C1 segment of cervical spinal cord (tissue), 14 donors: ENCODE measurements around the gene OSBPL5.

ENCODE experiments used
- DNase-seq, 14 donors: peaks; one replicate each; lab custom pipeline; 2025; lab: John Stamatoyannopoulos, UW

Gene OSBPL5

DNA sequence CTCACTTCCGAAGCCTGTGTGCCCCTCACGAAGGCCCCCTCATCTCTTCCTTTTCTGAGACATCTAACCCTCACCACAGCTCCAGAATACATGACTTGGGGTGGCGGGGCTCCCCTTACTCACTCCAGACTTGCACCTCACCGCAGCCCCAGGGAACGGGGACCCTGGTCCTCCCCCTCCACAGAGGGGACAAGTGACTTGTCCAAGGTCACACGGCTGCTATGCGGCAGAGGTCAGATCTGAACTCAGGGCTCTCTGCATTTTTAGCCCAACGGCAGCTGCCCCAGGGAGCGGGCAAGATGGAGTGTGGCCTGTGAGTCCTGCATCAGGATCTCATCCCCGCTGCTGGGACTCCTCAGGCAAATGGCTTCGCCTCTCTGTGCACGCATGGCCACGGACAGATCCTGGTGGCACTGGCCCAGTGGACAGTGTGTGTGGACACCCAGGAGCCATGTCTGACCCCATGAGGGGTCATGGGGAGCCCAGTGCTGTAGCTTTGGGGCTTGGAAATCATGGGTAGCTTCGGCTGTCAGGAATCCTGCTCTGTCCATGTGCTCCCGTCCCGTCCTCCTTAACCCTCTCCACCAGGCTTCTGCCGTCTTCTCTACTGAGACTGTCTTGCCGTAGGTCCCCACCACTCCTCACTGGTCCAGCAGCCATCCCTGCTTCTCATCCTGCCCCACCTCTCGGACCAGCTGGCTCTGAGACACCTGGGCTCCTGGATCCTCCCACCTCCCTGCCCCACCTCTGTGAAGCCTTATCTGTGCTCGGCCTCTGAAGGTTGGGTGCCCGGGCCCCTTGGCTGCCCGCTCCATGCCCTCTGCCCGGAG lies 59.9 kb downstream of the OSBPL5 start:
- no peak for DNase-seq

DNA sequence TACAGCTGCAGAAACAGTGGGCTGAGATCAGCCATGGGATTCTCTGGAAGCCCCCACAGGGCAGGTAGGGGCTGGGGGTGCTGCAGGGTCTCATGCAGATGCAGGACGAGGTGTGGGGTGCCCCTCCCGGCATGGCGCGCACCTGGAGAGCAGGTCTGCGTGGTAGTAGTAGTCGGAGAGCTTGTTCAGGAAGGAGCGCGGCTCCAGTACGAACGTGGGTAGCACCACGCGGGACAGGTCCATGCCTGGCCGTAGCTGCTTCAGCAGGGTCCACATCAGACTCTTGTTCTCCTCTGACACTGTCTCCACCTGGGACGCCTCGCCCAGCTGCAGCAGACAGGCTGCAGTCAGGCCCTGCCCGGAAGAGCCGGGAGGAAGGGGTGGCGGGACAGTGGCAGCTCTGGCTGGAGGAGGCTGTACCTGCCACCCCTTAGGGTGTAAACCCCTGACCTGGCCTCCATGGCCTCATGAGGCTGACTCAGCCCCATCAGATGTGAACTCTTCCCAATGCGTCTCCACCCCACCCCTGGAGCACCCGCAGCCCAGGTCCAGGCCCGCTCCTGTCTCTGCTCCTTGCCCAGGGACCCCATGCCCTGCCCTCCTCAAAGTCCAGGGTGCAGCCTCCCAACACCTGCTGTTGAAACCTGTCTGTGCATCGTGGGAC lies 60.9 kb downstream of the OSBPL5 start:
- DNase-seq = no peak

DNA sequence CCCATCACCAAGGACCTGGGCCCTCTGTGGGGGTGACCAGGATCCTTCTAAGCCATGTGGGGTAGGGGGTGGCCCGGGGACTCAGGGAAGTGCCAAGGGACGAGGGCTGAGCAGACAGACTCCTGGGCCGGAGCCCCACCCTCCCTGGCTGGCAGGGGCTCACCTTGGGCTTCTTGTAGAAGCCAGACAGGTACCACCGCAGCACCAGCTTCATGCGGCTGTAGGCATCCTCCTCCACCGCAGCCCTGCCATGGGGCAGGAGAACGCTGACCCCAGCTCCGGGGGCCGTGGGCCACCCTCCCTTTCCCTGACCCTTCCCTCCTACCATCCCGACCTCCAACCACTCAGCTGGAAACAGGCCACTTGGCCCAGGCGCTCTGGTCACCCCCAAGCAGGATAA lies 62.0 kb downstream of the OSBPL5 start:
- no peak for DNase-seq

DNA sequence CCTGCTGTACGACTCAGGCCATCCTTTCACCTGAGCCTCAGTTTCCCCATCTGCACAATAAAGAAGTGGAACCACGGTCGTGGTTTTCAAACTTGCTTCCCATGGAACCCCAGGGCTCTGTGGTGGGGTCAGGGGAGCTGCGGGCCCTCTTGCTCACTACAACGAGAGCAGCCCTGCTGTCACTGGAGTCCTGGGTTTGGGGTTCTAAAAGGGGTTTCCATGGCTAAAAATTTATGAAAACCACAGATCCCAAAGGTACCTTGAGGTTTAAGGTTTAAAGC lies 62.5 kb downstream of the OSBPL5 start:
- DNase-seq = no peak

DNA sequence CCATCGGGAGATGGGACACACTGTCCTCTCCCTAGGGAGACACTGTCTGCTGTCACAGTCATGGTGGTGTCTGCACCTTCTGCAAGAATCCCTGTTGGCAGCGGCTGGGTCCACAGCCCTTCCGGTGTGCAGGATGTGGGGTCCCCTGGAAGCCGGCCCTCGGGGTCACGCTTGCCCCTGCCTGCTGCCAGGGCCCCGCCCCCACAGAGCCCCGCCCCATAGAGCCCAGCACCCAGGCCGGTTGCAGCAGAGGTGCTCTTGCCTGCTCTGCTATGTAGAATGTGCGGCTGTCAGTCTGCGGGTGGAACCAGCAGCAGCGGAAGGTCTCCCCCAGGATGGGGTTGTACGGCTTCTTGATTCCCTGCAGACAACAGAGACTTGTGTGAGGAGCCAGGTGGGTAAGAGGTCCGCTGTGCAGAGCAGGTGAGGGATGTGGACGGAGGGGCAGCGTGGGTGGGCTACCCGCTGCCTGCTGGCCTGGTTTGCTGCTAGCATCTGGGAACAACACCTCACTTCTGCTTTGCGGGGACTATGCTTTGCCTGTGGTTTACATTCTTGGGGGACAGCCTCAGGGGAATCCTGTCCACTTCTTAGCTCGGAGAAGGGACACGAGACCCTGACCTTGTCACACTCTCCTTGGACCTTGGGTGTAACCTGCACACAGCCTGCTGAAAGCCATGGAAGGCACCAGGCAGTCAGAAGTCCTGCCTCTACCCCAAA lies 63.0 kb downstream of the OSBPL5 start:
- DNase-seq = no peak

DNA sequence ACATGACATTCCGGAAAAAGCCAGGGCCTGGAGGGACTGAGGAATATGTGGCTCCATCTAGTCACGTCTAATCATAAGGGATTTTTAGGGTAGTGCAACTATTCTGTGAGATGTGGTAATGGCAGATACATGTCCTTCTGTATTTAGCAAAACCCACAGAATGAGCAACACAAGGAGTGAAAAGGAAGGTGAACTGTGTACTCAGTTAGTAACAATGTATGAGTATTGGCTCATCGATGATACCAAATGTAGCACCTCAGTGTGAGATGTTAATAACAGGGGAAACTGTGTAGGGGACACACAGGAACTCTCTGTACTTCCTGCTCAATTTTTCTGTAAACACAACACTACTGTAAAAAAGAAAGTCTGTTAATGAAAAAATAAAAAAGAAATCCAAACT lies 65.9 kb downstream of the OSBPL5 start:
- no peak for DNase-seq

DNA sequence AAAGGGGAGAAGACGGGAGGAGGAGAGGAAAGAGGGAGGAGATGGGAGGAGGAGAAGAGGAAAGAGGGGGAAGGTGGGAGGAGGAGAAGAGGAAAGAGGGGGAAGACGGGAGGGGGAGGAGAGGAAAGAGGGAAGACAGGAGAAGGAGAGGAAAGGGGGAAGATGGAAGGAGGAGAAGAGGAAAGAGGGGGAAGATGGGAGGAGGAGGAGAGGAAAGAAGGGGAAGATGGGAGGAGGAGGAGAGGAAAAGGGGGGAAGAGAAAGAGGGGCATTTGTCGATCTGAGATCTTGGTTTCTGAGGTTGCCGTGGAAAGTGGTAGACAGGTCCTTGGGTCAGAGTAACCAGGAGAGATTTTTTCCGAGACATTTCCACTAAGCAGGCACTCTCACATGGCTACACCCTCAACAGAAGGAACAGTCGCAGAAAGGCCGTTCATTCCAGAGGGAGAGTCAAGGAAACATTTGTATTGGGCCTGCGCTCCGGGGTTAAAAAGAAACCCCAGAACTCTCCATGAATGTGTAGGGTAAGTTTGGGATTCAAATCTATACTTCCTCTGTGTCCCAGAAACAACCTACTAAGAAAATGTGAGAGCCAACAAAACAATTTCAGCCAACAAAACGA lies 68.1 kb downstream of the OSBPL5 start:
- DNase-seq = no peak

DNA sequence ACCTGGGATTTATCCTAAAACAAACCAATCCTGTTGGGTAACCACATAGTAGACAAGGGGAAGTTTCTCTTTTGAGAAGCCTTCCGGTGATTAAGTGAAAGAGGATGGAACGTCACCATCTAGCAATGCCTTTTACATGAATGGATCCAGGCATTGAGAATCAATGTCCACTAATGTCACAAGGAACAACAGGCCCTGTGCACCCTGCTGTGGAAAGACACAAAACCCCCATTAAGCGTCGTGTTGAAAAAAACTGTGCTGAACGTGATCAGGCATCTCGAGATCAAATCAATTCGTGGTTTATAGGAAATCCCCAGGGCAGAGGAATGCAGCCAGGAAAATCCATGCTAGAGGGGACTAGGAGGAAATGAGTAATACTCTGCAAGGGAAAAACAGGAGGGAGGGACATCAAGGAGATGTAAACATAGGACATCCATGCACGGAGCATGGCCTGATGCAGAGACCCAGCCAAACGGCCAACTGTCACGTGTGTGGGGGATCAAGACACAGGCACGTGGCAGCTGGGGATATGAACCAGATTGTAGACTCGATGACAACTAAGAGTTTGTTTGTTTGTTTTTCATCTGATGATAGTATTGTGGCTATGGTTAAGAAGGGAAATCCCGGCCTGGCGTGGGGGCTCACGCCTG lies 69.3 kb downstream of the OSBPL5 start:
- DNase-seq = no peak

DNA sequence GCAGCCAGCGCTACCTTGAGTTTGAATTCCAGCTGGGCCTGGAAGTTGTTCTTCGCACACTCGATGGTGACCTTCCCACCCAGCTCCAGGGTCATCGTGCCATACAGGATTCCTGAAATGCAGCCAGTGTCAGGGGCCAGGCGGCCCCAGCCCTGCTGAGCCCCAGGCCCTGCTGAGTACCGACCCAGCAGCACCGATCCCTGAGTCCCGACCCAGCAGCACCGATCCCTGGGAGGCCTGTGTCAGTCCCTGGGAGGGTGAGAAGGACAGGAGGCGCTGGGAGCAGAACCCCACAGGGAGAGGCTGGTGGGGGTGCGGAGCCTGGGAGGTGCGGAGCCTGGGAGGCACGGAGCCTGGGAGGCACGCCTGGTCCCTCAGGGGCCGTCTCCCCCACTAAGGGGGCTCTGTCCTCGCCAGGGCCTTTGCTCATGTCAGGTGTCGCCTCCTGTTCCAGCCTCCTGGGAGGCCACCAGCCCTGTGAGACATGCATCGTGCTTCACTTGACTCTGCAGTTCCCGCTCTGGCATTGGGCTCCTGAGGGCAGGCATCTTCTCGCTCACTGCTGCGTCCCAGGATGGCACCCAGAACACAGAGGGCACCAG lies 70.8 kb downstream of the OSBPL5 start:
- no peak for DNase-seq

DNA sequence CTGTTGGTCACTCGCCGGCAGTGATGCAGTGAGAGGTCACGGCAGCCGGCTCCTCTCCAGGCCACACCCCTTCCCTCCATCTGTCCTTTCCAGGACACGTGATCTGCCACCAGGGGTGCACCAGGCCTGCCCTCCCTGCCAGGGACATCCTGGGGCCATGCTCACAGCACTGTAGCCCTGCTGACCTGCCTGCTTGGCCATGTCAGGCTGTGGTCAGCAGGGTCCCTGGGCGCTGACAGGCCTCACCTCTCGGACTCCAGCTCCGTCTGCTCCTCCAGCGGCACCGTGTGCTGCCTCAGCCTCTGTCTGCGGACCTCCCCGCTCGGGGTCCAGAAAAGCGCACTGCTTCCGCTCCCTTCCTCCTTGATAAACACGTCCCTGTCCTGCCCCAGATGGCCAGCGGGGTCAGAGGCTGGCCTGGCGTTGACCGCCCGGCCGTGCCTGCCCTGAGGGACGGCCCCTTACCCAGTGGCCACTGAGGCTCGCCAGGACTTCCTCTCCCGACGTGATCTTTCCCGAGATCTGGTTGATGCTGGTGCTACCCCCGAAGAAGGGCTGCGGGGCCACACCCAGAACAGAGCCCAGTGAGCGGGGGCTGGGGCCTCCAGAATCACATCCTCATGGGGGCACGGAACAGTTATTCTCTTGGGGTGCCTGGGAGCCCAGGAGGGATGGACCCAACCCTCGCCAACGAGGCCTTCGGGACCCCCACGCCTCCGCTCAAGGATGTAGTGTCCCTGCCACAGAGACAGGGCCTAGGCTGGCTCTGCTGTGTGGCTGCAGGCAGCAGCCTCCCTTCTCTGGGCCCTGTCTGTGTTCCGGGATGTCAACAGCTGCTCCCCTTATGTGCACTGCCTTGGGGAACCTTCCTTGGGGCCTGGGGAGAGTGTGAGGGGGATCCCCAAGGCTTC lies 71.6 kb downstream of the OSBPL5 start:
- DNase-seq = no peak

DNA sequence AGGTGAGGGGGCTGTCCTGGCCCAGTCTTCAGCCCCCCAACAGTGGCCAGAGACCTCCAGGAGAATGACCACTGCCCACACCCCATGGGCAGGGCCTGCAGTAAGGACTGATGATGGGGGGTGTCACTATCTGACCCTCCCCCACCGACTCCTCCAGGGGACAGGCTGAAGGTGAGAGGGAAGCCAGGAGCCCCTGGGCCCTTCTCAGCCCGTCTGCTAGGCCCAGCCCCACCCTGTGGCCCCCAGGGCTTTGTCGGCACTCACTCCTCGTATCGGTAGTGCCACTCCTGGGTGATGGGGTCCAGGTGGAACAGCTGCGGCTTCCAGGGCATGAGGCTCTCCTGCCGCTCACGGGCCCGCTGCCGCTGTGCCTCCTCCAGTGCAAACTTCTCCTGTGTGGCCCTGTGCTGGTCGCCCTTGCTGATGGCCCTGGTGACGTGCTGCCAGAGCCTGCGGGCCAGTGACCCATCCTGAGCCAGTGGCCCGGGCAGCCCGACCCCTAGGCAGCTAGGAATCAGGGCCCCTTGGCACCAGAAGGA lies 72.4 kb downstream of the OSBPL5 start:
- DNase-seq = no peak

DNA sequence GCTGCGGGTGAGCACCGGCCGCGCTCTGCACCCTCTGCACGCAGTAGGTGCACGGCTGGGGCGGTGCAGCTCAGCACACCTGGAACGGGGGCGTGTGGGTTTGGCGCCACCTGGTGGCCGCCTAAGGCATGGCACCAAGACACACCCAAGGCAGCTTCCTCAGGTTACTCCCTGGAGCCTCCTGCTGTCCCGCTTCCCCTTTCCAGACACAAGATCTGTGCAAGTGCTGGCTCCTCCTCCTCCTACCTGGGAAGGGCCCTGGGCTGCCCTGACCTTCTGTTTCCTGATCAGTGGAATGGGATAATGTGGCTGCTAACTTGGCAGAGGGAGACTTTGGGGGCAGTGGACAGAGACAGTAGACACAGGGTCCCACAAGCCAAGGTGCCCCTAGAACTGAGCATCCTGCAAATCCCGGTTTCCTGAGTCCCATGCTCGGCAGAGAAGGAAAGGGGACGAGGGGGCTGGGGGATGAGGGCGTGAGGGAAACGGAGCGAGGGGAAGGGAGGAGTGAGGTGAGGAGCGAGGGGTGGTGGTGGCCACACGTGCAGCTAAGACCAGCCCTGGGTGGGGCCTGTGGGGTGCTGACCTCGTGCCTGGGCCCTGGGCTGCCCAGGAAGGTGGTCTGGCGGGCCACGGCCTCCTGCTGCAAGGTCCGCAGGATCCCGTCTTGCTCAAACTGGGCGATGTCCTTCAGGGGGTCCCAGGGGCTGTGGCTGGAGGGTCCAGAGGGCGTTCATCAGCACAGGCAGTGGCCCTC lies 73.1 kb downstream of the OSBPL5 start:
- DNase-seq = peak in 10 of 14 donors; percentile 19 to 63 (median 28)

DNA sequence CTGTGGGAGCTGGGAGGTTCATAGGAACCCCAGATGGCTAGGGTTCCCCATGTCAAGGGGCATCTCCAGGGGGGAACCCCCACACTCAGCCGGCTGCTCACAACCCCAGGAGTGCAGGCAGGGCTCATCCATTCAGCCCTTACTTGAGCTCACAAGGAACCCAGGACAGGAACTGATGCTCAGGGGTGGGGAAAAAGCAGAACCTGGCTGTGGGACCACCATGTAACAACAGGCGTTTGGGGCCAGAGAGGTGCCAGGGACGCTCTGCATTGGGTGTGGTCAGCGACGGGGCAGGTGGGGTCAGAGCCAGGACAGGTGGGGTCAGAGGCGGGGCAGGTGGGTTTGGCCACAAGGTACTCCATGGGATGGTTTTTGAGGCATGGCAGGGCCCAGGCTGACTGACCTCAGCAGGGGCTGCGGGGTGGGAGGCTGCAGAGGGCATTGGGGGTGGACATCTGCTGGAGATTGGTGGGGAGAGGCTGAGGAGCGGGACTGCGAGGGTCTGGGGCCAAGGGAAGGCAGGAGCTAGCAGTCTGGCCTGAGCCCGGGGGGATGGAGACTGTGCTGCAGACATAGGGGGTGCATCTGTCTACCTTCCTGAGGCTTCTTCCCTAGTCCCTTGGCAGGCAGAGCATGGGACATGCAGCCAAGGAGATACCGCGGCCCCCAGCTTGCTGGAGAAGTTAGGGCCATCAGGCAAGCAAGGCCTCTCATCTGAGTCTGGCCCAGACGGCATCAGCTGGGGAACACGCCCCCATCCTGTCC lies 73.8 kb downstream of the OSBPL5 start:
- no peak for DNase-seq

DNA sequence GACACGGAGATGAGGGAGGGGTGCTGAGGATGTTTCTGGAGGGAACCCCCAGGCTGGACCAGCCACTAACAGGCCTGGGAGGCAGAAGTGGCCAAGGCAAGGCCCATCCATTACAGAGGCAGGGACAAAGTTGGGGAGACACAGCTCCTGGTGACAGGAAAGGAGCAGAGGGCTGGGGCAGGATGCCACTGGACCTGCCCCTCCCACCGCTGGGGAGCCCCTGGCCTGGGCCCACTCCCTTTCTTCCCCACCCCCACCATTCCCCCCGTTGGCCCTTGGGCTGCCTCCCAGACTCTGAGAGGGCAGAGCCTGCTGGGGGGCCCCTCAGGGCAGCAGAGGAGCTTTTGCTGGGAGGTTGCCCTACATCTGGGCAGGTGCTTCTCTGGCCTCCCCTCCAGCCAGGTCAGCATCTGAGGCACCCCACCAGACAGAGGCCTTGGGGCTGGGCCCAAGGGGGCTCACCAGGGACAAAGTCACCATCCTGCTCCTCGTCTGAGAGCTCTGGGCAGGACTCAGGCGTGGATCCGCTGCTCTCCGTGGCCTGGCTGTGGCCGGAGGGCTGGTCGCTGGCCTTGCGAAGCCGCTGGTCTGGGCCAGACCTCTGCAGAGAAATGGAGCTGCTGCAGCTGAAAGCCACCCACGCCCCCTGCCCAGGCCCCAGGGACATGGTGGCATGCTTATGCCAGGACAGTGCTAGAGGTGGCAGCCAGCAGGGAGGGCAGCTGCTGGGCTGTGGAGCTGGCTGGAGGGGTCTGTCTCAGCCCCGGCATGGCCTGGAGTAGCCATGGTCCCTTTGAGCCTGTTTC lies 74.8 kb downstream of the OSBPL5 start:
- no peak for DNase-seq

DNA sequence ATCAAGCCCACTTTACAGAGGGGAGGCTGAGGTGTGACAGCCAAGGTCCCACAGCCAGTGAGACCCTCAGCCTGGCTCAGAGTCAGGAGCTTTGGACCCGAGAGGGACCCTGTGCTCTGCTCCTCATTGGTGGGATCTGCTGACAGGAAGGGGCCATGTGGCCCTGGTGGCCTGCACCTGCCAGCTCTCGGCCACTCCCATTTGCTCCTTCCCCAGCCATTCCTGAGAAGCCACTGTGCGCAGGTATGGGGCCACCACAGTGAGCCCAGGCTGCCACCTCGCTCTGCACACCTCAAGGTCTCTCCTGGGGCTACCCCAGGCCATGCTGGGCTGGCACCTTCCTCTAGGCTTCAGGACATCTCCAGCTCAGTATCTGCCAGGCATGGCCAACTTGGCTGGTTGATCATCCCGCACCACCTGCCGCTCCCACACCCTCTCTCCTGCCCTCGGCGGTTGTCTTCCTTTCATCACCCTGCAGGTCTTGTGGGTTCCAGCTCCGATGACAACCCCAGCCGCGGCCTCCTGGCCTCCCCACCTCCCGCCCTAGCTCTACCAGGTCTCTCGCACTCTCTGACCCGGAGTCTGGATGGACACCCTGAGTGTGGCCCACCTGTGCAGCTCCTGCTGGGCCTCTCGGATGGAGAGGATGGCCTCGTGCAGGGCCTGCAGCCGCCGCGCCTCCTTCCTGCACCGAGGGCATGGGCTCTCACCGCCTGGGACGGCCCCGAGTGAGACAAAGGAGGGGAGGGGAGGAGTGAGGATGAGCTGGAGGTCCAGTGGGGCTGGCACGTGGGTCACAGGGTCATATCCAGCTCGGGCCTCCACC lies 75.7 kb downstream of the OSBPL5 start:
- no peak for DNase-seq

DNA sequence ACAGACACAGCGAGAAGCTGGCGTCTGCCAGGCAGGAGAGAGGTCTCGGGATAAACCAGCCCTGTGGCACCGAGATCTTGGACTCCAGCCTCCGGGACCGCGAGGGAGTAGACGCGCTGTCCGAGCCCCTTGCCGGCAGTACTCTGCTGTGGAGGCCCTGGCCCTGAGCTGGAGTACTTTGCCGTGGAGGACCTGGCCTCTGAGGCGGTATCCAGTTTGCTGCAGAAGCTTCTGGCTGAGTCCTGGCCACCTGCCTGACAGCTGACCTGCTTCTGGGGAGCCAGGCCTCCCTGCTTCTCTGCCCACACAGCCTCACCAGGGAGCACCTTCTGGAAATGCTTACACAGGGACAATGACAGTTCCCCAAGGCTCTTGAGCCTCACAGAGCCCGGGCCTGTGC lies 76.3 kb downstream of the OSBPL5 start:
- no peak for DNase-seq
